Gastroesophageal sphincter (tissue), 4 donors: ENCODE measurements around the gene SSC5D. TPM values are rescaled to one million over a fixed set of nuclear protein-coding genes. Genes with fewer than 3 reads are reported as not detected.

Experiments
- ATAC-seq: fragments of 150-250 bp; one replicate; pipeline ENCODE4 v1.9.1; 2016; ENCODE audit warnings: mild to moderate bottlenecking, moderate library complexity
- H3K27ac ChIP-seq, 4 donors: fragments of 200-600 bp; sonication (generic) in 3 of 4; 1 replicate in 3 of 4; 2 replicates in 1 of 4; pipeline ENCODE4 v1.5.1; 2016 to 2019
- H3K27me3 ChIP-seq: fragments of 200-600 bp; sonication (generic); one replicate; pipeline ENCODE4 v1.5.1; 2019
- H3K36me3 ChIP-seq, 2 donors: fragments of 200-600 bp; sonication (generic); one replicate each; pipeline ENCODE4 v1.5.1; 2019; ENCODE audit warnings: control low read depth in 1 of 2
- H3K4me1 ChIP-seq, 3 donors: fragments of 200-600 bp; sonication (generic); 1 replicate in 2 of 3; 2 replicates in 1 of 3; pipeline ENCODE4 v1.5.1; 2016 to 2019; ENCODE audit warnings: control low read depth in 2 of 3
- H3K4me3 ChIP-seq, 2 donors: fragments of 200-600 bp; sonication (generic); one replicate each; pipeline ENCODE4 v1.5.1; 2019; ENCODE audit warnings: mild to moderate bottlenecking in 1 of 2, moderate library complexity in 1 of 2
- H3K9me3 ChIP-seq, 3 donors: fragments of 200-600 bp; sonication (generic); one replicate each; pipeline ENCODE4 v1.5.1; 2017 to 2019; ENCODE audit warnings: control low read depth in 2 of 3
- CTCF ChIP-seq, 4 experiments: fragments of 200-600 bp in 2 of 4; fragments of 450-650 bp in 2 of 4; sonication (generic) in 1 of 4; IDR thresholded peaks; one replicate each; pipeline ENCODE4 v1.5.1; 2017 to 2019; ENCODE audit warnings: antibody characterized with exemption in 4 of 4, mild to moderate bottlenecking in 2 of 4, moderate library complexity in 2 of 4
- EP300 ChIP-seq: sonication (generic); formaldehyde crosslinking; IDR thresholded peaks from one replicate; pipeline ENCODE4 v1.6.1; 2017; ENCODE audit warnings: antibody characterized with exemption, mild to moderate bottlenecking
- POLR2A ChIP-seq, 2 donors: fragments of 450-650 bp; IDR thresholded peaks; one replicate each; pipeline ENCODE4 v1.6.1; 2017; ENCODE audit warnings: antibody characterized with exemption in 2 of 2, mild to moderate bottlenecking in 2 of 2, moderate library complexity in 1 of 2
- POLR2AphosphoS5 ChIP-seq: sonication (generic); formaldehyde crosslinking; IDR thresholded peaks from one replicate; pipeline ENCODE4 v1.6.1; 2017; ENCODE audit warnings: antibody characterized with exemption
- WGBS, 2 donors: methylation state at CpG; one replicate each; pipeline ENCODE4 v1.1.5; 2018; ENCODE audit warnings: low coverage in 1 of 2; 5-methylcytosine and 5-hydroxymethylcytosine counted together
- total RNA-seq, 4 donors: library from RNA; depleted of rRNA; stranded (reverse); fragments of >200 nt; gene quantifications; one replicate each; pipeline ENCODE4 v1.1.0, GENCODE V29; 2016

Gene SSC5D
- total RNA-seq, 4 donors from 2014 or later: 6.3 to 39.2 (median 23.5) TPM

- Histone ChIP-seq H3K4me1 (peaks cover 0 to 38% (median 11%) of the 10 kb centered on the region in 3 donors), H3K27ac (no peak overlapping the region), H3K4me3 (no peak overlapping the region), H3K27me3 (no peaks in the 10 kb centered on the region), H3K36me3 (peaks cover 0 to 30% of the 10 kb centered on the region in 2 donors), H3K9me3 (no peaks in the 10 kb centered on the region)
- no peak for ATAC-seq
- WGBS, 2 donors: 78 to 83% methylated on average over 9 to 12 of the region's 12 CpGs
- TF ChIP-seq POLR2AphosphoS5 (no peak), EP300 (no peak), POLR2A (IDR thresholded peaks at IDR 0.05) (no peak), CTCF (IDR thresholded peaks at IDR 0.05) (no peak)
These were observed 9.9 kb upstream of the SSC5D start for GRCh38 chr19:55478364-55478763.

GRCh38 chr19:55479045-55479444 lies 9.2 kb upstream of the SSC5D start:
- no peak overlapping the region for H3K4me3 ChIP-seq
- H3K9me3 ChIP-seq: no peaks in the 10 kb centered on the region
- H3K36me3 ChIP-seq: peaks cover 0 to 37% of the 10 kb centered on the region in 2 donors
- TF ChIP-seq CTCF (IDR thresholded peaks at IDR 0.05) (no peak), POLR2AphosphoS5 (no peak), POLR2A (IDR thresholded peaks at IDR 0.05) (no peak), EP300 (no peak)
- ATAC-seq: no peak
- no peaks in the 10 kb centered on the region for H3K27me3 ChIP-seq
- 68 to 84% methylated on average over 2 to 17 of the region's 17 CpGs for WGBS, 2 donors
- H3K27ac ChIP-seq: no peak overlapping the region
- peaks cover 0 to 41% (median 14%) of the 10 kb centered on the region in 3 donors for H3K4me1 ChIP-seq

- 72 to 86% methylated on average over 8 to 9 of the region's 15 CpGs for WGBS, 2 donors
- peaks cover 0 to 47% (median 20%) of the 10 kb centered on the region in 3 donors for H3K4me1 ChIP-seq
- no peaks in the 10 kb centered on the region for H3K27me3 ChIP-seq
- no peak for ATAC-seq
- peak overlapping the region in 1 of 4 donors; percentile 10 for H3K27ac ChIP-seq
- no peak overlapping the region for H3K4me3 ChIP-seq
- H3K36me3 ChIP-seq: peaks cover 0 to 39% of the 10 kb centered on the region in 2 donors
- no peak for TF ChIP-seq POLR2AphosphoS5
- TF ChIP-seq POLR2A (IDR thresholded peaks at IDR 0.05): no peak
- no peak for TF ChIP-seq EP300
- TF ChIP-seq CTCF (IDR thresholded peaks at IDR 0.05): no peak
- no peaks in the 10 kb centered on the region for H3K9me3 ChIP-seq
These were observed 8.6 kb upstream of the SSC5D start for GRCh38 chr19:55479451-55480230.

- Histone ChIP-seq H3K27ac (no peak overlapping the region), H3K9me3 (no peaks in the 10 kb centered on the region), H3K4me1 (peaks cover 3 to 55% (median 33%) of the 10 kb centered on the region in 3 donors), H3K4me3 (no peak overlapping the region), H3K36me3 (peaks cover 0 to 39% of the 10 kb centered on the region in 2 donors), H3K27me3 (no peaks in the 10 kb centered on the region)
- ATAC-seq: no peak
- WGBS, 2 donors: 80% methylated on average over 4 of the region's 52 CpGs; no CpG with 5 or more reads in 1 of the 2 donors
- TF ChIP-seq POLR2A (IDR thresholded peaks at IDR 0.05): no peak
- TF ChIP-seq EP300: no peak
- TF ChIP-seq POLR2AphosphoS5: no peak
- TF ChIP-seq CTCF (IDR thresholded peaks at IDR 0.05): no peak
These were observed 7.0 kb upstream of the SSC5D start for GRCh38 chr19:55481148-55481793.

- Histone ChIP-seq H3K9me3 (no peaks in the 10 kb centered on the region), H3K4me1 (peaks cover 3 to 60% (median 38%) of the 10 kb centered on the region in 3 donors), H3K27ac (no peak overlapping the region), H3K4me3 (no peak overlapping the region), H3K36me3 (peaks cover 0 to 39% of the 10 kb centered on the region in 2 donors), H3K27me3 (no peaks in the 10 kb centered on the region)
- no peak for TF ChIP-seq CTCF (IDR thresholded peaks at IDR 0.05)
- TF ChIP-seq POLR2A (IDR thresholded peaks at IDR 0.05): no peak
- no peak for TF ChIP-seq POLR2AphosphoS5
- no peak for TF ChIP-seq EP300
- WGBS, 2 donors: no CpG with 5 or more reads among the region's 40 CpGs
- ATAC-seq: no peak
These were observed 6.5 kb upstream of the SSC5D start for GRCh38 chr19:55481794-55482155.
